ENCODE results near the gene CNTNAP2. TPM values are rescaled to one million over a fixed set of nuclear protein-coding genes. Genes with fewer than 3 reads are reported as not detected.

Gene CNTNAP2
- total and polyA plus RNA-seq, 3 donors from 2014 or later = 4.3 to 6.1 (median 4.4) TPM

DNA sequence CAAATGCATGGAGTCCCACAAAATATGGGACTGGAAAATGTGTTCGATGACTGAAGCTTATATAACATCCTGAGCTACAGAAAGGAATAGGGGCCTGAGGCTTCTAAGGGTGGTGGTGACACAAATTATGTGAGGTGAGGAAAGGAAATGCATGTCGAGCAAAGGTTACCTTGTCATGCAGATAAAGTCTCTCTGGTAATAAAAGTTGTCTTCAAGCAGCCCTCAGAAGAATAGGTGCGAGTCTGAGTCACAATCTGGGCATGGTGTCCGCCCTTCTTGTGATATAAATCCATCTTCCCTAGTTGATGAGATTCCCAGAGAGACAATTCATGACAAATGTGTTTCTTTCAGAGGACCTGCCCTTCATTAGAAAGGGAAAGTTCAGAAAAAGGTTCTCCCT is 1488.7 kb downstream of the CNTNAP2 start:
- 65 to 73% methylated on average over 4 of the region's 4 CpGs for WGBS, 2 donors
- Histone ChIP-seq H3K27ac (no peak overlapping the region), H3K4me1 (no peaks in the 10 kb centered on the region), H3K4me3 (no peak overlapping the region), H3K27me3 (no peaks in the 10 kb centered on the region), H3K9me3 (no peaks in the 10 kb centered on the region), H3K36me3 (ENCODE audit: low read depth, missing control alignments) (no peaks in the 10 kb centered on the region)
- TF ChIP-seq POLR2A (IDR thresholded peaks at IDR 0.05) = no peak
- TF ChIP-seq, protein P1, sequence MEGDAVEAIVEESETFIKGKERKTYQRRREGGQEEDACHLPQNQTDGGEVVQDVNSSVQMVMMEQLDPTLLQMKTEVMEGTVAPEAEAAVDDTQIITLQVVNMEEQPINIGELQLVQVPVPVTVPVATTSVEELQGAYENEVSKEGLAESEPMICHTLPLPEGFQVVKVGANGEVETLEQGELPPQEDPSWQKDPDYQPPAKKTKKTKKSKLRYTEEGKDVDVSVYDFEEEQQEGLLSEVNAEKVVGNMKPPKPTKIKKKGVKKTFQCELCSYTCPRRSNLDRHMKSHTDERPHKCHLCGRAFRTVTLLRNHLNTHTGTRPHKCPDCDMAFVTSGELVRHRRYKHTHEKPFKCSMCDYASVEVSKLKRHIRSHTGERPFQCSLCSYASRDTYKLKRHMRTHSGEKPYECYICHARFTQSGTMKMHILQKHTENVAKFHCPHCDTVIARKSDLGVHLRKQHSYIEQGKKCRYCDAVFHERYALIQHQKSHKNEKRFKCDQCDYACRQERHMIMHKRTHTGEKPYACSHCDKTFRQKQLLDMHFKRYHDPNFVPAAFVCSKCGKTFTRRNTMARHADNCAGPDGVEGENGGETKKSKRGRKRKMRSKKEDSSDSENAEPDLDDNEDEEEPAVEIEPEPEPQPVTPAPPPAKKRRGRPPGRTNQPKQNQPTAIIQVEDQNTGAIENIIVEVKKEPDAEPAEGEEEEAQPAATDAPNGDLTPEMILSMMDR (IDR thresholded peaks at IDR 0.05) = no peak
- DNase-seq = no peak
- intact Hi-C loops (cut with DNase I; ENCODE audit: low total_unique reads) = no loop called here

GRCh38 chr7:147607157-147607800 is 1490.7 kb downstream of the CNTNAP2 start:
- Histone ChIP-seq H3K36me3 (ENCODE audit: low read depth, missing control alignments) (no peaks in the 10 kb centered on the region), H3K4me1 (no peaks in the 10 kb centered on the region), H3K4me3 (no peak overlapping the region), H3K27ac (no peak overlapping the region), H3K9me3 (no peaks in the 10 kb centered on the region), H3K27me3 (no peaks in the 10 kb centered on the region)
- intact Hi-C loops (cut with DNase I; ENCODE audit: low total_unique reads) = no loop called here
- 58 to 59% methylated on average over 5 of the region's 5 CpGs for WGBS, 2 donors
- TF ChIP-seq, protein P1 (IDR thresholded peaks at IDR 0.05) = no peak
- no peak for DNase-seq

DNA sequence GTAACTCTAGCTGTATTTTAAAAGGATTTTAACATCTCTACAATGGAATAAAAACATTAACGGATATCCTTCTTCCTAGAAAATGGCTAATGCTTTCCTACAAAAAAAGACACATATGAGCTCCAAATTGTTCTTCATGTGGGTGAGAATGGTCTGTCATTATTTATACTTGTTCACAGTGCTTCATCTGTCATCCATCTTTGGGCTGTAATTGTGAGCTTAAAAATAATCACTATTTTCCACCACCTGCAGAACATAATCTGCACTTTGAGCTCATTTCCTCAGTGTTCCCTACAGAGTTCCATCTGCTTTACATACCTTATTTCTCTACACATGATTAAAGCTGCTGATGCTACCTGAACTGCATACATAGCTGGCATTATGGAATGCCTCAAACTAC is 1494.8 kb downstream of the CNTNAP2 start:
- WGBS, 2 donors = 84 to 98% methylated on average over 1 of the region's 1 CpG
- H3K4me3 ChIP-seq = no peak overlapping the region
- H3K27ac ChIP-seq = no peak overlapping the region
- no peak for DNase-seq
- no peak for TF ChIP-seq POLR2A (IDR thresholded peaks at IDR 0.05)
- TF ChIP-seq, protein P1 (IDR thresholded peaks at IDR 0.05) = no peak
- intact Hi-C loops (cut with DNase I; ENCODE audit: low total_unique reads) = no loop called here
- H3K4me1 ChIP-seq = no peaks in the 10 kb centered on the region
- H3K27me3 ChIP-seq = no peaks in the 10 kb centered on the region
- H3K36me3 ChIP-seq (ENCODE audit: low read depth, missing control alignments) = no peaks in the 10 kb centered on the region
- H3K9me3 ChIP-seq = no peaks in the 10 kb centered on the region

DNA sequence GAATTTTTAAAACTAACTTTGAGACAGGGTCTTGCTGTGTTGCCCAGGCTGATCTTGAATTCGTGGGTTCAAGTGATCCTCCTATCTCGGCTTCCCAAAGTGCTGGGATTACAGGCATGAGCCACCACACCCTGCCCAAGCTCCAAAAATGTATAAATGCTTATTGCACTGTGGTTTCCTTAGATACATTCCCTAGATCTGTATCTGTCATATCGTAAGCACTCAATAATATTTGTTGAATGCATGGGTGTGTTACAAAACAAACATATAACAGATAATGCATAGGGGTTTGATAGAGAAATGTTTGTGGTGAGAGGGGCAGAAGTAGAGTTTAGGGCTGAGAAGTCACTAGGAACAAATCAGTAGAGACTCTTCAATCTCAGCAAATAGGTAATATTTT is 1518.7 kb downstream of the CNTNAP2 start:
- WGBS, 2 donors = 86 to 87% methylated on average over 3 of the region's 3 CpGs
- no peak for TF ChIP-seq POLR2A (IDR thresholded peaks at IDR 0.05)
- TF ChIP-seq, protein P1 (IDR thresholded peaks at IDR 0.05) = no peak
- Histone ChIP-seq H3K4me1 (no peaks in the 10 kb centered on the region), H3K36me3 (ENCODE audit: low read depth, missing control alignments) (no peaks in the 10 kb centered on the region), H3K27ac (no peak overlapping the region), H3K27me3 (no peaks in the 10 kb centered on the region), H3K9me3 (no peaks in the 10 kb centered on the region), H3K4me3 (no peak overlapping the region)
- no peak for DNase-seq
- intact Hi-C loops (cut with DNase I; ENCODE audit: low total_unique reads) = no loop called here

DNA sequence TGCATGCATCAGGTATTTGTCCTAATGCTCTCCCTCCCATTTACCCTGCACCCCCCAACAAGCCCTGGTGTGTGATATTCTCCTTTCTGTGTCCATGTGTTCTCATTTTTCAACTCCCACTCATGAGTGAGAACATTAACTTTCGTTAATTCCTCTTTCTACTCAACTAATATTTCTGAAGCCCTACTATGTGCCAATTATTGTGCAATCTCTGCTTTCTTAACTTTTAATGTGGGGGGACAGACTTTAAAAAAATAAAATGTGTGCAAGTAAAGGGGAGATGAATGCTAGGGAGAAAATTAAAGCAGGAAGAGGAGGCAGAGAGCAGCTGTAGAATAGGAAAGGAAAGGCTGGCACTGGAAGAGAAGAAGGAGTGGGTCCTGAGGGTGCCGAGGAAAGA is 1520.0 kb downstream of the CNTNAP2 start:
- intact Hi-C loops (cut with DNase I; ENCODE audit: low total_unique reads) = no loop called here
- no peak for TF ChIP-seq POLR2A (IDR thresholded peaks at IDR 0.05)
- TF ChIP-seq, protein P1 (IDR thresholded peaks at IDR 0.05) = no peak
- H3K36me3 ChIP-seq (ENCODE audit: low read depth, missing control alignments) = no peaks in the 10 kb centered on the region

More for the DNA sequence above, 1520.0 kb downstream of the CNTNAP2 start:
- H3K27ac ChIP-seq = no peak overlapping the region
- H3K4me3 ChIP-seq = no peak overlapping the region
- no peak for DNase-seq
- no peaks in the 10 kb centered on the region for H3K9me3 ChIP-seq
- no peaks in the 10 kb centered on the region for H3K4me1 ChIP-seq
- 65 to 80% methylated on average over 2 of the region's 2 CpGs for WGBS, 2 donors
- H3K27me3 ChIP-seq = no peaks in the 10 kb centered on the region

Data from testis (tissue), 3 donors.